AG04449 (cell line): Measurements from ENCODE around the gene MRPL52.
"Not testable (repeated sequence)": the region's sequence is repeated elsewhere in the genome, so short reads cannot be mapped to it uniquely, and the experiment has no call there.

Experiments
- CTCF ChIA-PET: fragments of 350-600 bp; formaldehyde crosslinking; extraction: SDS; loops from one replicate; lab custom pipeline; 2021; ENCODE audit warnings: antibody characterized with exemption; lab: Yijun Ruan, JAX
- POLR2A ChIA-PET: fragments of 400-600, 350-600 bp; formaldehyde crosslinking; extraction: SDS; loops from one replicate; lab custom pipeline; 2020; ENCODE audit warnings: antibody characterized with exemption, inconsistent platforms; lab: Yijun Ruan, JAX
- DNase-seq: peaks from one replicate; pipeline ENCODE4 v3.0.0-alpha.2; 2010; ENCODE audit warnings: low read depth, low spot score
- H3K4me3 ChIP-seq: 2 replicates; pipeline ENCODE4 v1.5.1; 2011; ENCODE audit warnings: low read depth, mild to moderate bottlenecking, control low read depth, low read length
- CTCF ChIP-seq: IDR thresholded peaks from one replicate; pipeline ENCODE4 v1.5.1; 2011; ENCODE audit warnings: mild to moderate bottlenecking, moderate library complexity, low read length, control low read depth, inconsistent platforms; ENCODE audit not compliant: insufficient read depth; ENCODE audit errors: missing control alignments

The MRPL52 gene

GRCh38 chr14:22821193-22822015 lies 8.3 kb upstream of the MRPL52 start:
- CTCF ChIA-PET = interaction anchor here (1.2 to 10.1 kb wide), 14 partner anchors 14 to 265 kb away, joined by 3 to 256 read pairs (median 11); partner anchors contain the start of gene MMP14
- POLR2A ChIA-PET = interaction anchor here (3.7 kb wide), 1 partner anchor 31 kb away, joined by 42 read pairs; no protein-coding TSS in a partner anchor
- no peak overlapping the region for H3K4me3 ChIP-seq
- DNase-seq = no peak
- no peak for TF ChIP-seq CTCF

GRCh38 chr14:22822016-22822570 lies 7.6 kb upstream of the MRPL52 start:
- ChIA-PET POLR2A (interaction anchor here (1.5 to 3.7 kb wide), 3 partner anchors 16 to 30 kb away, joined by 5 to 42 read pairs (median 16); no protein-coding TSS in a partner anchor), CTCF (interaction anchor here (0.8 to 10.1 kb wide), 32 partner anchors 7 to 266 kb away, joined by 3 to 256 read pairs (median 6); partner anchors contain the start of genes LRP10, MMP14, REM2 and SLC7A7)
- TF ChIP-seq CTCF = no peak
- DNase-seq = no peak
- no peak overlapping the region for H3K4me3 ChIP-seq

GRCh38 chr14:22822571-22823098 lies 7.1 kb upstream of the MRPL52 start:
- POLR2A ChIA-PET = interaction anchor here (0.9 to 3.7 kb wide), 5 partner anchors 16 to 56 kb away, joined by 3 to 42 read pairs (median 5); partner anchors contain the start of gene OXA1L
- TF ChIP-seq CTCF = peak; percentile 78
- CTCF ChIA-PET = interaction anchor here (0.8 to 10.1 kb wide), 42 partner anchors 8 to 267 kb away, joined by 3 to 256 read pairs (median 6); partner anchors contain the start of genes LRP10, MMP14, REM2 and SLC7A7
- peak overlapping the region; percentile 24 for H3K4me3 ChIP-seq
- DNase-seq = no peak

- TF ChIP-seq CTCF = no peak
- no peak for DNase-seq
- ChIA-PET POLR2A (interaction anchor here (1.0 to 3.7 kb wide), 3 partner anchors 13 to 27 kb away, joined by 3 to 42 read pairs (median 9); no protein-coding TSS in a partner anchor), CTCF (interaction anchor here (0.8 to 10.1 kb wide), 13 partner anchors 10 to 269 kb away, joined by 3 to 256 read pairs (median 4); partner anchors contain the start of genes LRP10 and MMP14)
- H3K4me3 ChIP-seq = peak overlapping the region; percentile 12; the same call in 1 of the 2 replicates
Observed at GRCh38 chr14:22824711-22825359, 4.9 kb upstream of the MRPL52 start.

- POLR2A ChIA-PET = interaction anchor here (1.3 to 1.6 kb wide), 2 partner anchors 10 to 22 kb away, joined by 5 to 7 read pairs; no protein-coding TSS in a partner anchor
- CTCF ChIA-PET = interaction anchor here (0.7 to 5.8 kb wide), 6 partner anchors 10 to 272 kb away, joined by 3 to 66 read pairs (median 4); no protein-coding TSS in a partner anchor
- H3K4me3 ChIP-seq = peak overlapping the region; percentile 94
- not testable (repeated sequence) for DNase-seq
Observed at GRCh38 chr14:22829076-22829660, 519 bp upstream of the MRPL52 start.
